CD4-positive, alpha-beta T cell treated with Interleukin-2 at 100 ng/mL for 4 hours (primary cell): Measurements from ENCODE around the gene ACER1.
"Not testable (repeated sequence)": the region's sequence is repeated elsewhere in the genome, so short reads cannot be mapped to it uniquely, and the experiment has no call there.

Experiments used
- DNase-seq: peaks from one replicate; pipeline ENCODE4 v3.0.0-alpha.2; 2020; ENCODE audit warnings: low spot score

ACER1 gene

DNA sequence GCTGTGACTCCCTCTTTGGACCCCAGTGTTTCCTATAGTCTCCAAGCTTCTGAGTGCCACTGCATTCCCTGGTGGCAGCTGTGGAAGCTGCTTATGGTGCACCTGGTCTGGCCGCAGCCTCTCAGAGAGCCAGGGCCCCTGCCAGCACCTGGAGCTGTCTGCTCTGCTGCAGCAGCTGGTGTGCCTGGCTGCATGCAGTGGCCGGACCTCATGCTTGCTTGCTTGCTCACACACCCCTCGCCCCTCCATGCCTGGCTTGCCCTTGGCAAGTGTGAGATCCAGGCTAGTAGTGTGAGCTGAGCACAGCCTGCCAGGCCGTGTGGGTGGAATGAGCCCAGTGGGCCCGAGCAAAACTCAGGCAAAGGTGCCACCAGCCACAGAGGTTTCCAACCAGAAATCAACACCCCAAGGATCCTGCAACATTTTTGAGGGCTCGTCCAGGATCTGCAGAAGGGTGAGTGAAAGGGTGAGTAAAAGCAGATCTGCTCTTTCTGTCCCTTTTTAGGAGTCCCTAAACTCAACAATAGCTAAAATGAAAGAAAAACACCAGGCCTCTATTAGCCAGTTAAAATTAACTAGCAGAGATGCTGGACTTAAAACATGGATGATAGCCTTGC lies 46.0 kb downstream of the ACER1 start:
- DNase-seq, result no peak

DNA sequence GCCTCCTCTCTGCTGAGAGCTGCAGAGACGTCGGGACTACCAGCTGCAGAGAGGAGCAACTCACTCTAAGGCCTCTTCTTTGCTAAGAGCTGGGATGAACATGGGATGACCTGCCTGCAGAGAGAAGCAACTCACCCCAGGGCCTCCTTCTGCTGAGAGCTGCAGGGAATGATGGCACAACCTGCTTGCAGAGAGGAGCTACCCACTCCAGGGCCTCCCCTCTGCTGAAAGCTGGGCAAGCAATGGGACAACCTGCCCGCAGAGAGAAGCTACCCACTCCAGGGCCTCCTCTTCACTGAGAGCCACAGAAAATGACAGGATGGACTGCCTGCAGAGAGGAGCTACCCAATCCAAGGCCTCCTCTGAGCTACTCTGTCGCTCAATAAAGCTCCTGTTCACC lies 46.7 kb downstream of the ACER1 start:
- no peak for DNase-seq

DNA sequence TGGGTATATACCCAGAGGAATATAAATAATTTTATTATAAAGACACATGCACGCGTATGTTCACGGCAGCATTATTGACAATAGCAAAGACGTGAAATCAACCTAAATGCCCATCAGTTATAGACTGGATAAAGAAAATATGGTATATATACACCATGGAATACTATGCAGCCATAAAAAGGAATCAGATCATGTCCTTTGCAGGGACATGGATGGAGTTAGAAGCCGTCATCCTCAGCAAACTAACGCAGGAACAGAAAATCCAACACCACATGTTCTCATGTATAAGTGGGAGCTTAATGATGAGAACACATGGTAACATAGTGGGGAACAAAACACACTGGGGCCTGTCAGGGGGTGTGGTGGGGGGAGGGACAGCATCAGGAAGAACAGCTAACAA lies 51.0 kb downstream of the ACER1 start:
- DNase-seq, result not testable (repeated sequence)

DNA sequence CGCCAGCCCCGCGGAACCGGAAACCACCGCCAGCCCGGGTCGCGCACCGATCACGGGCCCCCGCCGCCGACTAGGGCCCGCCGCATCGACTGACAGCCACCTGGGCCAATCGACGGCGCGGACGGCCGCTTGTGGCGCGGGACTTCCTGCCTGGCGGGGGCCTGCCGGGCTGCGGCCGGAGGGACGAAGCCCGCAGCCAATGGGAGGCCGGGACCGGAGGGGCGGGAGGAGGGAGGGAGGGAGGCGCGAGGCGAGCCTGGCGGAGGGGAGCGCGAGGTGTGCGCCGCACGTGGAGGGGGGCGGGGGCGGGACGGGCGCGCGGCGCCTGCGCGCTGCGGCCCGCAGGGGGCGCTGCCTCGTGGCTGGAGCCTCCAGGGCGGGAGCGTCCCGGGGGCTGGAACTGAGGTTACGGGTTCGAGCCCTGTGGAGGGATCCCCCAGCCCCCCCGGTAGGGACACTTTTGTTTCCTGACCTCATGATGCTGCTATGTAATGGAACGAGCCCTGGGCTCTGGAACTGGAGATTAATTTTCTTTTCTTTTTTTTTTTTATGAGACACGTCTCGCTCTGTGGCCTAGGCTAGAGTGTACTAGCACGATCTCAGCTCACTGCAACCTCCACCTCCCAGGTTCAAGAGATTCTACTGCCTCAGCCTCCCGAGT lies 53.4 kb downstream of the ACER1 start, which contains the start of gene MLLT1:
Gene MLLT1 (minus strand): TSS at position 45 of the 661 bp plus-strand sequence. CDS start 191 bp downstream, outside the sequence.
- peak; percentile 96 for DNase-seq

DNA sequence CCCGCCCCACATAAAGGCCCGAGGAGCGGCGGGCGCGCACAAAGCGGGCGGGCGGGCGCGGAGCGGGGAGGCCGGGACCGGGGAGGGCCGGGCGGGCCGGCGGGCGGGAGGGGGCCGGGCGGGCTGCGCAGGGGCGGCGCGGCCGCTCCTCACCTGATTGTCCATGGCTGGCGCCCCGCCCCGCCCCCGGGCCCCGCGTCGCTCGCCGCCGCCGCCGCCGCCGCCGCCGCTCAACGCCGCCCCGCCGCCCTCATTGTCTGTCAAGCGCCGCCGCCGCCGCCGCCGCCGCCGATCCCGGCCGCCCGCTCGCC lies 53.8 kb downstream of the ACER1 start:
- DNase-seq, result no peak

DNA sequence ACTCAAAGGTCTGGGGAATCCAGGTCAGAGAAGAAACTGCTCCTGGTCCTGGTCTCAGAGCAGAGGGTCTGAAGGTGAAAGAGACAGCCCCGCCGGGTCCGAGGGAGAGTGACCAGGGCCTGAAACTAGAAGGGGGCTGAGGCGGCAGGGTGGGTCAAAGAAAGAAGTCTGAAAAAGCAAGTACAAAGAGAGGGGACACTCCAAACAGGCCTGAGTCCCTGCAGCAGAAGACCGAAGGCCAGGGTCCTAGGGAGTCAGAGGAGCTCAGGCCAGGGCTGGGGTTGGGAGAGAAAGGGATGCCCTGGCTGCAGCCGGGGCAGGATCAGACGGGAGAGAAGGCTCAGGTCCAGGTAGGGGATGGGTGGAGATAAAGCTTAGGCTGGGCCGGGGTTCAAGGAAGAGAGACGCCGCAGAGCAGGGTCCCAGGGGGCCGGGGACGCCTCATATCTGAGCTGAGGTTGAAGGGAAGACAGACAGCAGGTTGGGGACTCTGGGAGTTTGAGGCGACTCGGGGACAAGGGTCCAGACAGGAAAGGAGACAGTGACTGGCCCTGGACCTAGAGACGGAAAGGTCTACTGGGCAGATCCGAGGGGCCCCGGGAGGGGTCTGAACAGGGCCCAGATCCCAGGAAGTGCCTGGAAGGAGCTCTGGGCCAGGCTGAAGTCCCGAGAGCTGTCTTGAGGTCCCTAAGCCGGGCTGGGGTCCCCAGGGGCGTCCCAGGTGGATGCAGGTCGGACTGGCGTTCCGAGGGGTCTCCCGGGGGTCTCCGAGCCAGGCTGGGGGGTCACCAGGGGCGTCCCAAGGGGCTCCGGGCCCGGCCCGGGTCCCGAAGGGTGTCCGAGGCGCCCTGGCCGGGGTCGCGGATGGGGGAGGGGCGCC lies 54.4 kb downstream of the ACER1 start:
- no peak for DNase-seq

DNA sequence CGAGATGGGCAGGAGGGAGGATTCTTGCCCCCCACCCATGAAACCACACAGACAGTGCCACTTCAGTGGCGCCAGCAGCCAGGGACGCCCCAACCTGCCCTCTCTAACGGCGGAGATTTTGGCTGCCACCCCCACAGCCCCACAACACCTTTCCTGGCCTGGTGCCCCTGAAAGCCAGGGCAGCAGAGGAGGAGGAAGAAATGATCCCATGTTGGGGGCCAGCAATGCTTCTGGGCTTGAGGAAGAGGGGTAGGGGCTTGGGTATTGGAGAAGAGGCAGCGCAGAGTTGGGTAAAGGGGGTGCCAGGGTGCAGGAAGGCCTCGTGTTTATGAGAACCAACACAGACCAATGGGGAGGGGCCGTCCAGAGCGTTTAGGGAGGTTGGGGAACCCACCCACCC lies 55.4 kb downstream of the ACER1 start:
- DNase-seq, result no peak

DNA sequence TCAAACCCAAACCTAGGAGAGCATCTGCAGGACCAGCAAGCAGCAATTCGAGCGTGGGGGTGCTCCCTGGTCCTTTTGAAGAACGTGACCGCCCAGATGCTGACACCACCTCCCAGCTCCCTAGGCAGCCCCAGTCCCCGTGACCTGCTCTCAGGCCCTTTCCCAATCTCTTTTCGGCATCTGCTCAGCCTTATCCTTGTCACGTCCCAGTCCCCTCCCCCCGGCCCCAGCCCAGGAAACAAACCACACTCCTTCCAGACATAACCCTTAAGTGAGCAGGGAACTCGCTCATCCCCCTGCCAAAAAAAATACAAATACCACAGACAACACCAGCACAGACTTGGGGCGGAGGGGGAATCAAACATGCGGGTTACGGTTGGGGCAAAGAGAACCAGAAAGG lies 57.0 kb downstream of the ACER1 start:
- no peak for DNase-seq

DNA sequence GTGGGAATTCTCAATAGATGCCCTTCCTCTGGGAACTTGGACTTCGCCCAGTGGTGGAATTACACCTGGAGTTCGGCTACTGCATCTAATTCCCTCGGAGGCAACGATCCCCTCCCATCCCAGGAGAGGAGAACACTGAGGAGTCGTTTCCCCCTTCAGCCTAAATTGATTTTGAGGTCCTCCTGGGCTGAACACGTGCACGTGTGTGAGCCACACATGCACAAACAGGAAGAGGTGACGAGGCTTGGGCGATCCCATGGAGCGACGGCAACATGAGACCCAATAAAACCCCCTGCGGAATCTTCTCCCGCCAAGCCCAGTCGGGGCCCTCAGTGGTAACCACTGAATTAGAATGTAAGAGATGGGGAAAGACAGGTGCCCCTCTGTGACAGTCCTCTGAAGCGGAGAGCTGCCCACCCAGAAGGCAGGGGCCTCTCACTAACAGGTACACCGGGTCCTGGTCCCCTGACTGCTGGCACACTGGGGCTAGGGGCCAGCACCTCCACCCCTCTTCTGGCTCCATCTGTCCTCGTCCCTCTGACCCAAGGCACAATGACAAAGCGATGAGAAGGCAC lies 58.2 kb downstream of the ACER1 start:
- no peak for DNase-seq

DNA sequence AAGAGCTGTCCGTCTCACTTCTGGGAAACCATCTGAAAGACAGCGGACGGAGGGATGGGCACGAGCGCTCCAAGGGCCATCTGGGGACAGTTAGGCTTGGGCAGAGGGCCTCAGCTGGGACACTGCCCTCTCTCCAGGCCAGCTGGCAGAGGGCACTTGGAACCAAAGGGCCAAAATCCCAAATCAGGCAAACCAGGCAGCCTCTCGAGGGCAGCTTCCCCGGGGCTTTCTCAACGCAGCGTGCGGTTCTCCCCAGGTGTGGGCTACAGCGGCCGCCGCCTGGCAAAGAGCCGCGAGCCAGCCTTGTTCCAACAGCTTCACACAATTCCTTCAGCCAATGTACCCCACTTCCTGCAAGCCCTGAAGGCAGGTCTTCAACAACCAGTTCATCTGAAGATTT lies 58.7 kb downstream of the ACER1 start:
- no peak for DNase-seq

DNA sequence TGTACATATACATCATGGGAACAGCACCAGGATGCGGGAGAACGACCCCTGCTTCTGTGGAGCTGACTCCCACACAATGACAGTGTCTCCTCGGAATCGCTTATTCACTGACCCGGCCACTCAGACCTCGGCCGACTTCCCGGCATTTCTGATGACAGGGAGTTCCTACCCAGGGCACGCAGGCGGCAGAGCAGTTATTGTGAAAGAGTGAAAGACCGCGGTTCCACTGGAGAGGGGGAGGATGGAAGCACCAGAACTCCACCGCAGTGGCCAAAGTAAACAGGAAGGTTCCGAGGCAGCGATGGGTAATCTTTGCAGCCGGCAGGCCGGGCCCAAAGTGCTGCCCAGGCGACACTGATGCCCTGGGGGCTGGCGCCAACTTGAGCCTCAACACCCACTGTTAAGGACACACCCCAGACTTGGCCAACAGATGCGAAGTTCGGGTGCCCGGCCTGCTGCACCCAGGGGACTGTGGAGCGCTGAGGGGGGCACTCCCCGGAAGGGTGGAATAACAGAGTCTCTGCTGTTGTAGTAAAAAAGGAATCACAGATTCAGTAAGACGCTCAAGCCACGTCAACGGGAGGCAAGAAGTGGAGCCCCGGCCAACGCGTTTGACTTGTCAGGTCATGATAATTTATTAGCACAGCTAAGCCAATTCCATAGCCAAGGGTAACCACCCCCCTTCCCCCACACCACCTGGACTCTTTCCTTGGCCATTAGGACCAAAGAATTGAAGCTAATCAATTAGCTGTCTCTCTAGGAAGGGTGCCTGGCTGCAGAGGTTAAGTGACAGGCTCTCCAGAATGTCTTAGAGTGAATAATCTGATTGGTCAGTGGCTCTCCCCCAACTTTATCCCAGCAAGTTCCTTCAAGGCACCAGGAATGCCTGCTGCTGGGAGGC lies 59.5 kb downstream of the ACER1 start:
- no peak for DNase-seq

DNA sequence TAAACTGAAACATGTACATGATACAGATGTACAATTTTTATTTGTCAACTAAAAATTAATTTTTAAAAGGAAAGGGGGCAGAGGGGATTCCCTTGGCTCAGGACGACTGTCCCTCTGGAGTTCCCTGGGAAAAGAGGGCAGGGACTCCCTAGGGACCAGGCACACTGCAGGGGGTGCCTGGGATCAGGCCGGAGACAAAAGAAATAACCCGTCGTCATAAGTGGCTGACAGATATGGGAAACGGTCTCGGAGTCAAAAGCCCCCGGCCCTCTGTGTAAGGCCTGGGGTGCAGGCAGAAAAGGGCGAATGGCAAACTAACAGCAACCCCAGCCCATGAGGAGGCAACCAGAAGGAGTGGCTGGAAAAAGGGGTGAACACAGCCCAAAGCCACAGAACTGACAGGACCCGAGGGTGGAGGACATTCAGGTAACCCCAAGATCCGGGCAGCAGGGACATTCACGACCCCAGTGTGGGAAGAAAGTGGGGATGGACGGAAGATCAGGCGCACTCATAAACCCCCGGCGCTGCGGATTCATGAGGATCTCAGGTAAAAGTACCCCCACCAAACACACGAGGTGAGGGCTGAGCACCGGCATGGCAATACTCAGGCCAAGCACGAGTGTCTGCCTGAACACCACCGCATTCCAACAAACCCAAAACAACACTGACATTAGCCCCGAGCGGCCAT lies 60.4 kb downstream of the ACER1 start:
- no peak for DNase-seq

DNA sequence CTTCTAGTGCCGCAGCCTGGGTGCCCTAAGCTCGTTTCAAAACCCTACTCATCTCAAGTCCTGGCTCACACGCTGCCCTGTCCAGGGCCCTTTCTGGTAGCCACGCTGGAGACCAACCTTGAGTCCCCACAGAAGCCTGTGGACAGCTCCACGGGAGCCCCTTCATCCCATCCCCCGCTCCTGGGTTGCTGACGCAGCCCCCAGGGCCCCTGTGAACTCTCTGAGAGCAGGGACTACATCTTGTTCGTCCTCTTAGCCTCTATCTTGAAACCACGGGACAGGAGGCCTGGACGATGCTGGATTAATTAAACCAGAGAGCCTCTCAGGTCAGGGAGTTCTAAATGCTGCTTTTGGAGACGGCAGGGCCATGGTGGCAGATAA lies 61.0 kb downstream of the ACER1 start:
- DNase-seq, result no peak

DNA sequence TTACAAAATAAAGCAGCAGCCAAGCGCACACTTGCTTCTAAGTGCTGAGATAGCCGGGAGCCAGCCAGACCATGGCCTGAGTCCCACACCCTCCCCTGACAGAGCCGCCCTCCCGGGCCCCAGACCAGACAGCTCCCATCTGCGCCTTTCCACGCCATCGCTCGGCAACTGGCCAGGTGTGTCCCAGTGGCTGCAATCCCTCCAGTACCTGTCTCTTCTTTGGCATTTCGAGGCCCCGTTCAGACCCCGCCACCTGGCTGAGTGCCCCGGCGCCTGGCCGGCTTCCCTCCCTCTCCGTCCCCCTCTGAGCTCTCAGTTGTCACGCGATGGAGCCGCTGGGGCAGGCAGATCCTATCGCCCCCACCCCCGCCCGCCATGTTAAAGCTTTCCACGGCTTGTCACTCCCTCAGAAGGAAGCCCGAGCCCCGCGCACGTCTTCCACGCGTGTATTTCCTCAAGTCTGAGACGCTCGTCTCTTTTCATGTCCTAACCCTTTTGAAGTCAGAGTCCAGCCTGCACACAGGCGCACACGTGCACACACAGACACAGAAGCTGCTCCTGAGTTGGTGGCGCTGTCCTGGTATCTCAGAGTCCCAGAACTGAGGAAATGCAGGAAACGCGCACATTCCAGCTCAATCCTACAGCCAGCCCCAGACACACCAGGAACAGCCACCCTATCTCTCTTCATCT lies 61.5 kb downstream of the ACER1 start:
- DNase-seq, result no peak

DNA sequence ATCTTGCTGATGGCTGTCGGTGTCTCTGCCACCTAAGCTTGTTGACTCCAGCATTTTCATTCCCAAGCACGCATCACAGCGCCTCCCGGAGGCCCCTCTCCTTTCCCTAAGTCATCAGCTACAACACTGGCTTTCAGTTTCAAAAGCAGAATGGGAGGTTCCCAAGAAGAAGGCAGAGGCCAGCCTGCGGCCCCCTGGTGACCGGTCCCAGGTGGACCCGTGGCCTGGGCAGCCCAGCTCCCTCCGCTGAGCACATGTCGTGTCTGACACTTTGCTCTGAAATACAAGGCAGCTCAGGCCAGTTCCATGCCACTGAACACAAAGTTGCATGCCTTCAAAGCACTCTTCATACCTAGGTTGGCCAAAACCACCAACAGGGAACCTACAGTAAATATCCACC lies 62.2 kb downstream of the ACER1 start:
- no peak for DNase-seq

DNA sequence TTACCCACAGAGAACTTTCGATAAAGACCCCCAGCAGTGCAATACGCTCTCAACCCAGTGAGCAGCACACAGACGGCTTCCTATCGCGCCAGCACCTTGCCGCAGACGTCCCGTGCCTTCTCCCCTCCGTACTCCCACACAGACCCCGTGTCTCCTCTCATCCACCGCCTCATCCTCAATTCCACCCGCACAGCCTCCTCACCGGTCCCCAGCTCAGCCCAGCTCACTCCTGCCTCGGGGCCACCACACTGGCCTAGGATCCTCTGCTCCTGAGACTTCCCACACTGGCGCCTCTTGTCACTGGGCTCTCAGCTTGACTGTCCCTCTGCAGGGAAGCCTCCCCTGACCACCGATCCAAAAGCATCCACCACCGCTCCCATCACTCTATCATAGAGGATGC lies 62.6 kb downstream of the ACER1 start:
- no peak for DNase-seq

DNA sequence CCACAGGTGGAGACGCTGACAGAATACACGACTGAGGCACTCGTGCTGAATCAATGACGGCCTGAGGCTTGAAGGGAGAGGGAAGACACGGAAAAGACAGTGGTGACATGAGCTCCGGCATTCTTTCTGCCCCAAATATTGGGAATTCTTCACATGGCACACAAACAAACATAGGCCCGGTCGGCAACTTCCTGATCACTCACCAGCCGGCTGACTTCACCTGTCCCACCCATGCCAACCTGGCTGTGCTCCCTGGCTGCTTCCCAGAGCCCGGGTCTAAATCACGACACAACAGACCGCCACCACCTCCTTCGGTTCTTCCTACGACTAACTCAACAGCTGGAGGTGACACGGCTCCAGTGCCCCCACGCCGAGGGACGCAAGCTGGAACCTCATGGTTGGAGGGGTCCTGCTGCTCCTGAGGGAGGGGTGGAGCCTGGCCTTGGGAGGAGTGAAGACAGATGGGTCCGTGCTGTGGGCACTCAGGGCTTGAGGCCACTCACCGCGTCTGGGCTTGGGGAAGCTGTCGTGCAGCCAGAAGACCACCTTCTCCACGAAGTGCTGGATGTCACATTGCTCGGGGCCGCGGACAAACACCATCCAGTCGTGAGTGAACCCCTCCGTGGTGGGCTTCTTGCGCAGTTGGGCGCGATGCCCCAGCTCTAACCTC lies 63.2 kb downstream of the ACER1 start:
- no peak for DNase-seq

DNA sequence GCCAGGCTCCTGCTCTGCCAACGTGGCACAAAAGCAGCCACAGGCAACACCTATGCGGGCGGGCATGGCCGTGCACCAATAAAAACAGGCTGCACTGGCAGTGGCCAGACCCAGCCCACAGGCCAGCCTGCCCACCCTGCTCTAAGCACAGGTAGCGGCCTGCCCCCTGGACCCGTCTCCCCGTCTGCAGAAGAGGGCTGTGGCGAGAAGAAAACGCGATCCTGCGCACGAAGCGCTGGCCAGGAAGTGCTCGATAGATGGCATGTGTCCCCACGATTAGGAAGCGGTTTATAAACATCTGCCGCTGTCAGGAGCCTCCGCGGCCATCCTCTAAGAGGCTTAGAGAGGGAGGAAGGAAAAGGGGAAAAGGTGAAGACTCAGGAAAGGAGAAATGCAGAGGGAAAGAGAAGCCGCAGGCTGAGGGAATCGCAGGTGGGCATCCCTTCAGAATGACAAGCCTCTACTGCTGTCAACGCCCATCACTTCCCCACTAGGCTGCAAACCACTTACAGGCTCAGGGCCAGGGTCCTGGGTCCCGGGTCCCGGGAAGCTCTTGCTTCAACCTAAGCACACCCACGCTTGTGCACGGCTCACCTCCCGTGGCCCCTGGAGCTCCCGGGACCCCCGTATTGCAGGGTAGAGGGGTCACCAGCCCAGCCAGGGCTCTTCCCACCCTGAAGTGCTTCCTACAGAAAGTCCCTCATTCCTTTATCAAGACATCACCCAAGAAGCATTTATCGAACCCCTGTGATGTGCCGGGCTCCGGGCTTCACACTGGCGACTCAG lies 64.1 kb downstream of the ACER1 start:
- no peak for DNase-seq

DNA sequence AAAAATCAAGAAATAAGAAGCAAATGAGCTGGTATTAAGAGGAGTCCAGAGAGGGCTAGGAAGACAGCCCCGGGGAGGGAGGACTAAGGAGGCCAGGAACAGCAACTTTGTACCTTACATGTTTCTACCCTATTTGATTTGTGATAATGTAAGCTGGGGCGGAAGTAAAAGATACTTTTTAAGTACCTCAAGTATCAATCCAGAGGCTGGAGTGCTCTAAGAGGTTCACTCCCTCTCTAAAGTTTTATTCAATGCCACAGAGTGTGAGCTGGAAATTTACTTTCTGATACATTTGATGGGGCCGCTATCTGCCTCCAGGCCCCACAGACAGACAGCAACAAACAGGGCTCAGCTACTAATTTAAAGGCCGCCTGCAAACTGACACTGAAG lies 65.0 kb downstream of the ACER1 start:
- DNase-seq, result no peak
